OCI-M2 (cell line): ENCODE data around the gene DQX1.
"Not testable (repeated sequence)": the region's sequence is repeated elsewhere in the genome, so short reads cannot be mapped to it uniquely, and the experiment has no call there.

ENCODE experiments used
- DNase-seq: peaks from one replicate; lab custom pipeline; 2025; ENCODE audit not compliant: unreplicated experiment; lab: John Stamatoyannopoulos, UW

DQX1 gene

DNA sequence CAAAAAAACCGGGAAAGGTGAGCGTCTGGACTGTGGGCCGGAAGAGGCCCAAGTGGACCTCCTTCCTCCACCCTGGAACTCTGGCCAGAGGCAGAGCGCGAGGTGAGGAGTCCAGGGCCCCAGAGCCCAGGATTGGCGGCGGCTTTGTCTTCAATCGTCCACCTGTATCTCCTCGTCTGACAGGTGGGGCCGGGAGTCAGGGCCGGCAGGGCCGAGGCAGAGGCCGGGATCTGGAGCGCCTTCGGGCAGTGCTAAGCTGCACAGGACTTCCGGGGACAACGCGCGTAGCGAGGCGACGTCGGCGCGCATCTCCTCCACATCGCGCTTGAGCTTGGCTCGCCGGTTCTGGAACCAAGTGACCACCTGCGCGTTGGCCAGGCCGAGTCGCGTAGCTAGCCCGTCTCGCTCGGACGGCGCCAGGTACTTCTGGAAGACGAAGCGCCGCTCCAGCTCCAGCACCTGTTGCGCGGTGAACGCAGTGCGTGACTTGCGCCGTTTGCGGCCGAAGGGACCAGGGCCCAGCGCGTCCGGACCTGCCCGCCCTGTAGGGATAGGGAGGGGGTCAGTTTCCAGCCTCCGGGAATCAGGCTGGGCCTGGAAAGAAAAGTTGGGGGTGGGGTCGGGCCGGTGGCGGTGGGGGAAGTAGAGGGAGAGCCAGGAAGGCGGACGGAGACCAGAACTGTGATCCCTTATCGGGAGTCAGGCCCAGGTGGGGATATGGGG is 28.1 kb downstream of the DQX1 start:
- DNase-seq, result no peak

DNA sequence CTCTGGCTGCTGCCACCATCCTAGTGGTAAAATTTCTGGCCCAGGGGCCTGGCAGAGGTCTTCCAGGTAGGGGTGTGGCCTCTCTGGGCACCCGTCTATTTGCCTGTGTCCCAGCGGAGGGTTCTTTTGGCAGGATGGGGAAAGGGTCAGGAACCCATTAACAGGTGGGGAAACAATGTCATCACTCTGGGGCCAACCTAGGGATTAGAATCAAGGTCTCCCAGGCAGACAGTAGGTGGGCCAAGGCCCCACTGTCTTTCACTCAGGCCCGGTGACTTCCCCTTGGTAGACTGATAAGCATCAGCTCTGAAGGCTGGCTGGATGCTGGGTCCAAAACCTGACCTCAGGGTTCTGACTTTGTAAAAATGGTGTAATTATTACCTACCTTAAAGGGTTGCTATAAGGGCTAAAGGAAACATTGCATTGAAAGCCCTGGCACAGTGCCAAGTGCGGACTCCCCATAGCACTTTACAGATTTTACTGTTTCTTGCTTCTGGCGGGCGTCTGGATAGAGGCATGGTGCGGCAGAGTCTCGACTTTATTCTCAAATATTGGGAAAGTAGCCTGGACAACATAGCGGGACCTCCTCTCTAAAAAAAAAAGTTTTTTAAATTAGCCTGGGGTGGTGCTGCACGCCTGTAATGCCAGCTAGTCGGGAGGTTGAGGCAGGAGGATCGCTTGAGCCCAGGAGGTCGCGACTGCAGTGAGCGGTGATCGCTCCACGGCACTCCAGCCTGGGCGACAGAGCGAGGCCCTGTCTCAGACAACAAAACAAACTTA is 28.8 kb downstream of the DQX1 start:
- DNase-seq, result no peak

DNA sequence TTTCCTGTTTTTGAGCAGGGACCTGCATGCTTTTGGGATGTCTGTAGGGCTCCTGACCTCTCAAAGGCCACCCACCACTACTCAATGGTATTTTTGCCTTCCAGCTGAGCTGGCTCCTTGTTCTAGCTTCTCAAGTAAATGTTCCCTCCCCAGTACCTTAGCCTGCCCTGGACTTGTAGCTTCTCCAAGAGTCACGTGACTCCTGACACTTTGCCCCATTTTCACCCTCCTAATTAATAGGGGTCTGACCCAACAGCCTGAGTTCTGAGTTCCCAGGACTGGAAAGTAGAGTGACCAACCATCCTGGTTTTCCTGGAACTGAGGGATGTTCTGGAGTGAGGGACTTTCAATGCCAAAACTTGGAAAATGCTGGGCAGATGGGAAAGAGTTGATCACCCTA is 30.6 kb downstream of the DQX1 start:
- no peak for DNase-seq

DNA sequence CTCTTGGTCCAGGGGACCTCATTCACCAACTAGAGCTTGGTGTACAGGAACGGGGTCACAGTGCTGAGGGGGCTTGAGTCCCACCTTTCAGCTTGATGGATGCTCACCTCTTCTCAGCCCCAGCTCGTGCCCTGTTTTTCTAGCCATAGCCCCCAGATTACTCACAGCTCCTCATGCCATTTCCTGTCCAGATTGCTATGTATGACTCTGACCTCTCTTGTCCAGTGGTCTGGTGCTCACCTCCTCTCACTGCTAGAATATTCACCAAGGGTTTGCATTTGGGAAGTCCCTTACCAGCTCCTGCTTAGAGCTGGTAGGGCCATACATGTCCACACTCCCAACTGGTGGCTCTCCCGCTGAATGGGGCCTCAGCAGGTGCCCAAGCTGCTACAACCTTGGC is 32.5 kb downstream of the DQX1 start:
- DNase-seq, result no peak

DNA sequence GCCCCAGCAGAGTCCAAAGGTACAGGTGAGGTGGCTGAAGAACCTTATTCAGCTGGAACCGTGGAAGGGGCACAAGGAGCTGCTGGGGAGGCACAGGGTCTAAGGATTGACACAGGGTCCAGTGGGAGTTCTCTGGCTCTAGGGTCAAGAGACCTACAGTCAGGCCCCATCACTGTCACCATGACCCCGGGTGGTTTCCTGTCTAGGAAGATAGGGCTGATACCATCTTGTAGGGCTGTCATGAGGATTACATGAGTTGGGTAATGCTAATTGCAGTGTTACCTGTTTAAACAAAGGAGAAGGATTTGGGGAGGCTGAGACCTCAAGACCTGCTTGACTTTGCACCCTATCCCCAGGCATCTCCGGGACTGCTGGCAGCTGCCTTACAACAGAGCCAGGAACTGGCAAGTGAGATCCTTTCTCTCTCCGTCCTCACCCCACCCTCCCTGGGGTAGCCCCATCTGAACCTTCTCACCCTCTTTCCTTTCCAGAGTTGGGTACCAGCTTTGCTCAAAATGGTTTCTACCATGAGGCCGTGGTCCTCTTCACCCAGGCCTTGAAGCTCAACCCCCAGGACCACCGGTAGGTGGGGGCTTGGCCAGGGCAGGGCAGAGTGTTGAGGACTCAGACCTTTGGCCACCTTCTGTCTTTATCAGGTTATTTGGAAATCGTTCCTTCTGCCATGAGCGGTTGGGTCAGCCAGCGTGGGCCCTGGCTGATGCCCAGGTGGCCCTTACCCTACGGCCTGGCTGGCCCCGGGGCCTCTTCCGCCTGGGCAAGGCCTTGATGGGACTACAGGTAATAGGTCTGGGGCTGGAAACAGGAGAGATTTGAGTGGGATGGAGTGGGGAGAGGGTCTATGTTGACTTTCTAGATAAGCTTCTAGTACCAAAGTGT is 34.1 kb downstream of the DQX1 start:
- no peak for DNase-seq

DNA sequence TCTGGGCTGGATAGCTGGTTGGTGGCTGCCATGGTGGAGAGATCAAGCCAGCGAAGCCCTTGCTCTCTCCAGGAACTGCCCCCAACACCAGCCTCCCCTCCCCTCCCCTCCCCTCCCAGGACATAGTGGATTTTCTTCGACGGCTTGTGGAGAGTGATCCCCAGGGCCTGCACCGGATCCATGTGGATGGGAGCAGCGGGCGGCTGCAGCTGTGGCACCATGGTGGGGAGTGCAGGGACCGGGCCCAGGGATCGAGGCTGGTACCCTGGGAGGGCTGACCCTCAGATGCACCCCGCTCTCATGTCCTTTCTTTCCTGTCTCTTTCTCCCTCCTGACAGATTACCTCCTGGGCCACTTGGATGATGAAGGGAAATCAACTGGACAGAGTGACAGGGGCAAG is 36.1 kb downstream of the DQX1 start:
- no peak for DNase-seq

DNA sequence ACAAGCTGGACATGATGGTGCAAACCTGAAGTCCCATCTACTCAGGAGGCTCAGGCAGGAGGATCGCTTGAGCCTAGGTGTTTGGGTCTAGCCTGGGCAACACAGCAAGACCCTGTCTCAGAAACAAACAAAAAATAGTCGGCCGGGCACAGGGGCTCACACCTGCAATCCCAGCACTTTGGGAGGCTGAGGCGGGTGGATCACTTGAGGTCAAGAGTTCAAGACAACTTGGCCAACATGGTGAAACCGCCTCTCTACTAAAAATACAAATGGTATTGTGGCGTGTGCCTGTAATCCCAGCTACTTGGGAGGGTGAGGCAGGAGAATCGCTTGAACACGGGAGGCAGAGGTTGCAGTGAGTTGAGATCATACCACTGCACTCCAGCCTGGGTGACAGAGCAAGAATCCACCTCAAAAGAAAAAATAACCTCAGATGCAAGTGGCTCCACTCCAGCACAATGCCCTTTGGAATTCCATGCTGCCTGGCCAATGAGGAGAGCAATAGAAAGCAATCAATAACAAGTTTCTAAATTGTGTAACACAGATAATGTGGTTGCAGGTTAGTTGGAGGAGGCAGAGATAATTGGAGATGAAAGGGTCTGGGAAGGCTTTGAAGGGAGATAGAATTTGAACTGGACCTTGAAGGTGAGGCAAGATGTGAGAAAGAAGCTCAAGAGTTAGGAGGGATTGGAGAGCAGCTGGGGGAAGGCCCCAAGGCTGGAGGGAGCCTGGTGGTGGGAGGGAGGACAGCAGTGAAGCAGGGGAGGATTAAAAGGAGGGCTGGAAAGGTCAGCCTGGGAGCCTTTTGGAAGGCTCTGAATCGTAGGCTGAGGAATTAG is 37.2 kb downstream of the DQX1 start:
- DNase-seq, result no peak

DNA sequence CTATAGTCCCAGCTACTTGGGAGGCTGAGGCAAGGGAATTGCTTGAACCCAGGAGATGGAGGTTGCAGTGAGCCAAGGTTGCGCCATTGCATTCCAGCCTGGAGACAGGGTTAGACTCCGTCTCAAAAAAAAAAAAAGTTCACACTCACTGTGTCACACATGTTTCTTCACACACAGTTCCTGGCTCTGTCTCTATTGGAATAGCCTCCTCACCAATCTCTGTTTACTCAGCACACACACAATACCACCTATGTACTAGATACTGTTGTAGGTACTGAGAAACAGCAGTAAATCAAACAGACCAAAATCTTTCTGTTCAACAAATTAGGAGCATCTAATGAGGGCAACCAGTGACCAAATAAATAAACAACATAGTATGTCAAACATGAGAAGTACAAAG is 39.9 kb downstream of the DQX1 start:
- DNase-seq, result no peak

DNA sequence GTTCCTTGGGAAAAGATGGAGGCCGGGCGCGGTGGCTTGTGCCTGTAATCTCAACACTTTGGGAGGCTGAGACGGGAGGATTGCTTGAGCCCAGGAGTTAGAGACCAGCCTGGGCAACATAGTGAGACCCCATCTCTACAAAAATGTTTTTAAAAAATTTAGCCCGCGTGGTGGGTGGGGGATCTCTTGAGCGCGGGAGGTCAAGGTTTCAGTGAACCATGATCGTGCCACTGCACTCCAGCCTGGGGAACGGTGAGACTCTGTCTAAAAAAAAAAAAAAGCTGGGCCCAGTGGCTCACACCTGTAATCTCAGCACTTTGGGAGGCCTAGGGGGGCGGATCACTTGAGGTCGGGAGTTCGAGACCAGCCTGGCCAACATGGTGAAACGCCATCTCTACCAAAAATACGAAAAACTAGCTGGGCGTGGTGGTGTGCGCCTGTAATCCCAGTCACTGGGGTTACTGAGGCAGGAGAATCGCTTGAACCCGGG is 42.3 kb downstream of the DQX1 start:
- DNase-seq, result not testable (repeated sequence)

DNA sequence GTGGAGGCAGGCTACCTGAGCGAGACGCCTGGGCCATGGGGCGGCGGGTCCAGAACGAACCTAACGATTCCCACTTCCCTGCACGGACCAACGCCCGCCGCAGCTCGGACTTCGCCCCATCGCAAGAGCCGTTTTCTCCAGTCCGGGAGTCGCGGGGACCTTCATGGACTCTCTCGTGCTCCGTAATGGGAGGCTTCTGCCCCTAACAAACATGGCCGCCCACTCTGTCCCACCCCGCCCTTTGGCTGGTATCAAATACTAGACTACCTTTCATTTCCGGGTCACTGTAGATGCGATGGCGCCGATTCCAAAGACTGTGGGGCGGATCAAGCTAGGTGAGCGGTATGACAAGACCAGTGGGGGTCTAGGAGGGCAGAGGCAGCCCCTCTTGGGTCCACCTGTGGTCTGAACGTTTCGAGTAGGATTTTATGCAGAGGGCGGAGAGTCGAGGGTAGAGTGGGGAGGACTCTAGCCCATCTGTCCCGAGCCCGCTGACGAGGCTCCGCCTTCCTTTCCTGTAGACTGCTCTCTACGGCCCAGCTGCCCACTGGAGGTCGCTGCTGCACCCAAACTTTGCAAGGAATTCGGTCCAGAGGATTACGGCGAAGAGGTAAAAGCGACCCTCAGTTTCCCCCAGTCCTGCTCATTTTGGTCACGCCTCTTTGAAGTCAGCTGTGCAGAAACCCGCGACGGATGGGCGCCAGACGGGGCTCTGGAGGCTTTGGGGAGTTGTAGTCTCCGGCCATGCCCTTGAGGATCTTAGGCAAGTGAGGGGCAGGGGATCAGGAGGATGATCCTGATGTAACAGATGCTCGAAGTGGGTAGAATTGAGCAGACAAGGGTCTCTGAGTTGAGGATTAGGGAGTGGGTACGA is 43.0 kb downstream of the DQX1 start, which contains the start of the genes CCDC142 and TTC31:
Gene CCDC142 (minus strand): TSS at position 198 of the 874 bp plus-strand sequence. CDS start 161 bp downstream, at position 37.
Gene TTC31 (plus strand): TSS at position 281 of the 874 bp plus-strand sequence. CDS start 15 bp downstream, at position 296.
- DNase-seq, result peak; percentile 93

DNA sequence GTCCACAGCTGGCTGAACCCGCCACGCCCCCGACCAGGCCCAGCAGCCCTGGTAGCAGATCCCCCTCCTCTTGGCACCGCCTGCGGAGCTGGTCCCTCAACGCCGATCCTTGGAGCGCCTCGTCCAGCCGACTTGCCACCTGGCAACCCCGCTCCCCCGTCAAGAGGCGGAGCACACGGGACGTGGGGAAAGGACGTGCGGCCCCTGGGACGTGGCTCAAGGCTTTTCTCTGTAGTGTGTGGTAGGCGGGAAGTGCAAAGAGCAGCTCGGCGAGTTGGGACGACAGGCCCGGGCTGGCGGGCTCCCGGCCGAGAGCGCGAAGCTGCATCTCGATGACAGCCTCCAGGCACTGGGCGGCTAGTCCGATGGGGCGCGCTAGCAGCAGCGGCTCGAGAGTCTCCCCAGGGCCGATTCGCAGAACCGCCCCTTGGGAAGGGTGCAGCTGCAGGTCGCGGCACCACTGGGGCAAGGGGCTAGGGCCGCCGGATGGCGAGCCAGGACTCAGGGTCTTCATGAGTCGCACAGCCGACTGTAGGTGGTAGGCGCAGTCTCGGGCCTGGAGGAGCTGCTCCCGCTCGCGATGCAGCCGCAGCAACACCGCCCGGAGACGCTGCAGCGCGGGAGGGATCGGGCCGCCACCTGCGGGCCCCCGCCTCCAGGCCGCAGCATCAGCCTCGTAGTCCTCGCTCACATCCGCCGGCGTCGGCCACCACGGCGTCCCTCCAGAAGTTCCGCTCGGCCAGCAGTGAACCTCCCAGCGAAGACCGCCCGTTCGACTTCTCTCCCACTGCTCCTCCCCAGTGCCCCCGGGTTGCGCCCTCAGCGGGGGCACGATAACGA is 43.9 kb downstream of the DQX1 start:
- DNase-seq, result no peak

DNA sequence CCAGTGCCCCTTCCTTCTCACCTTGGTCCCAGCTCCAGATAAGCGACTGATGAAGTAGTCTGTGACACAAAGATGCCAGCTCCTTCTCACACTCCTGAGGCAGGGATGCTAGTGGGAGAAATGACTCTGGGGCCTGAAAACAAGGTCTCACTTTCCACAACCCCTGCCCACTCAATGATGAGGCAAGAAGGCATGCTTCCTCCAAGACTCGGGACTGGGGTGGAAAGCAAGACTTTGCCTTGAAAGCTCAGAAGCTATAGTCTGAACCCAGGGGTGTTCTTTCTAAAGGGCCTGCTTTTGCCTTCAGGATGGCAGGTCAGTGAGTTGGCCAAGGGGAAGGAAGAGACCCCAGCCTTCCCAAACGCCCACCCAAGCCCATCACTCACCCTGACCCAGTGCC is 44.6 kb downstream of the DQX1 start:
- no peak for DNase-seq

DNA sequence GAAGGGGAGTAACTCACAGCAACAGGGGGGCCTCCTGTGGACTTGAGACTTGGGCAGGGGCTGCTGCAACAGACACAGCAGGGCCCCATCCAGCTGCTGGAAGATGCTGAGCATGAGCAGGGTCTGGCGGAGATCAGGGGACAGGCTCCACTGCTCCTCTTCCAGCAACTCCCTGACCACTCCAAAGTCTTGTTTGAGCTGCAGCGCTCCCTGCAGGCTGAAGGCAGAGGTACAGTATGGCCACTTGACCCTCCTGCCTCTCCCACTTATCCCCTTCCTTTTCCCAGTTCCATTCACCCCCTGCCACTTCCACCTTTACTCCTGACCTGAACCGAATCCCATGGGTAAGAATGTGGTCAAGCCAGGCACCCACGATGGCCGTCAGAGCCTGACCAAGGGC is 51.1 kb downstream of the DQX1 start:
- no peak for DNase-seq

DNA sequence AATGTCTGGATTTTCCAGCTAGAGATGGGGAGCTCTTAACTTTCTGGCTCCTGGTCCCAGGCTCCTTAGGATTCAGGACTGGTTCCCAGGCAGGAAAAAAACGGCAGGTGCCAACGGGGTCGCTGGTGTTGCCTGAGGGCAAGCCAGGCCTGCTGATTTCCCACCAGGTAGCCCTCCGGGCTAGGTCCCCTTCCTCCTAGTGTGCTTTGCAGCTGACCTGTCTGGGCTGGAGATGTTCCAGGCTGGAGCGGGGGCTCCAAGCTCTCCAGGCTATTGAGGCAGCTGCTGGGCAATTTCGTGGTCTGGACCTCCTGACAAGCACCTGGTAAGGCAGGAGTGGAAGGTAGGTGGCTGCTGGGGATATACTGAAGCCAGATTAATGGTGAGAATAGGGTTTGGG is 51.5 kb downstream of the DQX1 start:
- DNase-seq, result no peak

DNA sequence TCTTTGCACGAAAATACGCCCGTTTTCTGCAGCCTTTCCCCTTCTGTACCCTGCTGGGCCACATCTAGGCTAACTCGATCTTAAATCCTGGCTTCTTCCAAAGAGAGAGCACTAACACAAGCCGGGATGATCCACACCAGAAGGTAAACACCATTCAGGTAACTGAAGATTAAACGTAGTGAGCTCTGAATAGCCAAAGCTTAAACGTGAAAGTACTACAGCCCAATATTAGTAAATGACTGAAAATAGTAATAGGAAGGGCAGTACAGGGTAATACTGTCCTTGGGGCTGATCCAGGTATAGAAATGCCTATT is 53.1 kb downstream of the DQX1 start:
- no peak for DNase-seq

DNA sequence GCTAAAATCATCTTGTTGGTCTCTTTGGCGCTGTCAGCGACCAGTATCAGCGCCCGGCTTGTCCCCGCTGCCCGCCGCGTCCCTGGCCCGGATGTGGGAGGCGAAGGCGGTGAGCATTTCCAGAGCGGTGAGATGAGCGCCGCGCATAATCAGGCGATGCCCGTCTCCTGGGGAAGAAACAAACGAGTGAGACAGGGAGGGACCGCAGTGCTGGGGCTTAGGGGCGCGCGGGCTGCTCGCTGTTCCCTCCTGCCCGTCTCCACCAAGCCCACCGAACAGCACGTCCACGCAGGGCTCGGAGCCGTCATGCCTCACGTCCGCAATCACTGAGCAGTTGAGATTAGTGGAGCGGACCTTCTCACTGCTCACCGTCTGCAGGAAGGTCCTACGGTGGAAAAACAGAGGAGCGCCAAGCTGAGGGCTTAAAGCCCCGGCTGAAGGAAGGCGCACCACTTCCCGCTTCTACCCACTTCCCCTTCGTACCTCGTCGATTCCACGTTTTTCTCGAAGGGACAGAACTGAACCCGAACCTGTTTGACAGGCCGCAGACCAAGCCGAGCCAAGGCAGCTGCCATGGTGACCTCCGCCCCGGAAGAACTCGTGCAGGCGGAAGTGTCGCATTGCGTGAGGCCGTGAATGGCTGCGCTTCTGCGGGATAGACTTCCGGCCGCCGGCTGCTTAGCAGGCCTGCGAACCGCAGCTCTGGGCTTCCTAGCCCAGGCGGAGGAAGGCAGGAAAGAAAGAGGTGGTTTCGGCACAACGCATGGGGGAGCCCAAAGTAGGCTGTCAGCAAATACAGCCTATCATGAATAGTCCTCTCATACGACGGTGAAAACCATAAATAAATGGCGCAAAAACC is 53.7 kb downstream of the DQX1 start, which contains the start of gene MRPL53:
Gene MRPL53 (minus strand): TSS at position 595 of the 859 bp plus-strand sequence. CDS start 20 bp downstream, at position 575.
- DNase-seq, result peak; percentile 39

DNA sequence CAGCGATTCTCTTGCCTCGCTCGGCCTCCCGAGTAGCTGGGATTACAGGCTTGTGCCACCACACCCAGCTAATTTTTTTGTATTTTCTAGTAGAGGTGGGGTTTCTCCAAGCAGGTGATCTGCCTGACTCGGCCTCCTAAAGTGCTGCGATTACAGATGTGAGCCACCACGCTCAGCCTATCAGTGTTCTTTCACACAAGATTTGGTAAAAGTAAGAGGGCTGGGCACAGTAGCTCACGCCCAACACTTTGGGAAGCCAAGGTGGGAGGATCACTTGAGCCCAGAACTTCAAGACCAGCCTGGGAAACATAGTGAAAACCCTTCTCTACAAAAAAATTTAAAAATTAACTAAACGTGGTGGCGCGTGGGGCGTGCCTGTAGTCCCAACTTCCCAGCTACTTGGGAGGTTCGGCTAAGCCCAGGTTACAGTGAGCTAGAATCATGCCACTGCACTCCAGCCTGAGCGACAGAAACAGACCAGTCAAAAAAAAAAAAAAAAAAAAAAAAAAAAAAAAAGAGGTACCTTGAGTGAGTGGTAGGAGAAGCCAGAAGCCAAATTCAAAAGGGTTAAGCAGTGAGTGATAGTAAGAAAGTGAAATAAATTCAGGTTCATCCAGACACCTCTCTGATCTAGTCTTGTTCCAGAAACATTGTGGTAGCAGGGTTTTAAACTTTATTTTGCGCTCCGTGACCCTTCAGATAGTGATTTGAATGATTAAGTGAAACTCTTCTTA is 54.5 kb downstream of the DQX1 start:
- DNase-seq, result no peak
